ENCODE results near the gene NTRK2.

The NTRK2 gene

DNA sequence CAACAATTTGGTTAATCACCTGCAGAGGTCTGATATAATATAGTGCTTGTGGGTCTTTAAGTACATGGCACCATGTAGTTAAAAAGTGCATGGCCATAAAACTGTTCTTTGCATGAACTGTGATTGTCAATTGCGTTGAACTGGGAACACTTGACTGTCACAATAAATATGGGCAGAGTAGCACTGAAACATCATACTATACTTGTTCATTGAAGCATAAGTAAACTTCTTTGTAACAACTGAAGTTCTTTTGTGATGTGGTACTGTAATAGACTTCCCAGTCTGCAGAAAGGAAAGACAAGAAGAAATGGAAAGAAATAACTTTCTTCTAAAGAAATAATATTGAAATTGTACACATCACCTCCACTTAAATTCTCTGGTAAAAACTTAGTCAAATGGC is 9.8 kb upstream of the NTRK2 start:
- TF ChIP-seq GLIS3 (CRISPR knock-in tag; IDR thresholded peaks at IDR 0.05) (no peak), ZFP30 (CRISPR knock-in tag; IDR thresholded peaks at IDR 0.05) (no peak), ZNF8 (CRISPR knock-in tag; IDR thresholded peaks at IDR 0.05) (no peak), RARB (CRISPR knock-in tag; IDR thresholded peaks at IDR 0.05) (no peak), PPARA (CRISPR knock-in tag; IDR thresholded peaks at IDR 0.05; ENCODE audit: borderline replicate concordance) (no peak), ESRRG (CRISPR knock-in tag; IDR thresholded peaks at IDR 0.05) (no peak), ZC3H10 (CRISPR knock-in tag; IDR thresholded peaks at IDR 0.05) (no peak), ISL1 (CRISPR knock-in tag; IDR thresholded peaks at IDR 0.05) (no peak), ZNF70 (CRISPR knock-in tag; IDR thresholded peaks at IDR 0.05) (no peak), ARNTL (CRISPR knock-in tag; IDR thresholded peaks at IDR 0.05; ENCODE audit: borderline replicate concordance, low read depth) (no peak), CSDC2 (CRISPR knock-in tag; IDR thresholded peaks at IDR 0.05) (no peak)
- TF ChIP-seq, protein P1, sequence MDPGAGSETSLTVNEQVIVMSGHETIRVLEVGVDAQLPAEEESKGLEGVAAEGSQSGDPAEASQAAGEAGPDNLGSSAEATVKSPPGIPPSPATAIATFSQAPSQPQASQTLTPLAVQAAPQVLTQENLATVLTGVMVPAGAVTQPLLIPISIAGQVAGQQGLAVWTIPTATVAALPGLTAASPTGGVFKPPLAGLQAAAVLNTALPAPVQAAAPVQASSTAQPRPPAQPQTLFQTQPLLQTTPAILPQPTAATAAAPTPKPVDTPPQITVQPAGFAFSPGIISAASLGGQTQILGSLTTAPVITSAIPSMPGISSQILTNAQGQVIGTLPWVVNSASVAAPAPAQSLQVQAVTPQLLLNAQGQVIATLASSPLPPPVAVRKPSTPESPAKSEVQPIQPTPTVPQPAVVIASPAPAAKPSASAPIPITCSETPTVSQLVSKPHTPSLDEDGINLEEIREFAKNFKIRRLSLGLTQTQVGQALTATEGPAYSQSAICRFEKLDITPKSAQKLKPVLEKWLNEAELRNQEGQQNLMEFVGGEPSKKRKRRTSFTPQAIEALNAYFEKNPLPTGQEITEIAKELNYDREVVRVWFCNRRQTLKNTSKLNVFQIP (CRISPR knock-in tag; IDR thresholded peaks at IDR 0.05; ENCODE audit: borderline replicate concordance, low read depth), result no peak
- TF ChIP-seq, protein P2, sequence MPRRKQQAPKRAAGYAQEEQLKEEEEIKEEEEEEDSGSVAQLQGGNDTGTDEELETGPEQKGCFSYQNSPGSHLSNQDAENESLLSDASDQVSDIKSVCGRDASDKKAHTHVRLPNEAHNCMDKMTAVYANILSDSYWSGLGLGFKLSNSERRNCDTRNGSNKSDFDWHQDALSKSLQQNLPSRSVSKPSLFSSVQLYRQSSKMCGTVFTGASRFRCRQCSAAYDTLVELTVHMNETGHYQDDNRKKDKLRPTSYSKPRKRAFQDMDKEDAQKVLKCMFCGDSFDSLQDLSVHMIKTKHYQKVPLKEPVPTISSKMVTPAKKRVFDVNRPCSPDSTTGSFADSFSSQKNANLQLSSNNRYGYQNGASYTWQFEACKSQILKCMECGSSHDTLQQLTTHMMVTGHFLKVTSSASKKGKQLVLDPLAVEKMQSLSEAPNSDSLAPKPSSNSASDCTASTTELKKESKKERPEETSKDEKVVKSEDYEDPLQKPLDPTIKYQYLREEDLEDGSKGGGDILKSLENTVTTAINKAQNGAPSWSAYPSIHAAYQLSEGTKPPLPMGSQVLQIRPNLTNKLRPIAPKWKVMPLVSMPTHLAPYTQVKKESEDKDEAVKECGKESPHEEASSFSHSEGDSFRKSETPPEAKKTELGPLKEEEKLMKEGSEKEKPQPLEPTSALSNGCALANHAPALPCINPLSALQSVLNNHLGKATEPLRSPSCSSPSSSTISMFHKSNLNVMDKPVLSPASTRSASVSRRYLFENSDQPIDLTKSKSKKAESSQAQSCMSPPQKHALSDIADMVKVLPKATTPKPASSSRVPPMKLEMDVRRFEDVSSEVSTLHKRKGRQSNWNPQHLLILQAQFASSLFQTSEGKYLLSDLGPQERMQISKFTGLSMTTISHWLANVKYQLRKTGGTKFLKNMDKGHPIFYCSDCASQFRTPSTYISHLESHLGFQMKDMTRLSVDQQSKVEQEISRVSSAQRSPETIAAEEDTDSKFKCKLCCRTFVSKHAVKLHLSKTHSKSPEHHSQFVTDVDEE (CRISPR knock-in tag; IDR thresholded peaks at IDR 0.05), result no peak
- ATAC-seq, result no peak

DNA sequence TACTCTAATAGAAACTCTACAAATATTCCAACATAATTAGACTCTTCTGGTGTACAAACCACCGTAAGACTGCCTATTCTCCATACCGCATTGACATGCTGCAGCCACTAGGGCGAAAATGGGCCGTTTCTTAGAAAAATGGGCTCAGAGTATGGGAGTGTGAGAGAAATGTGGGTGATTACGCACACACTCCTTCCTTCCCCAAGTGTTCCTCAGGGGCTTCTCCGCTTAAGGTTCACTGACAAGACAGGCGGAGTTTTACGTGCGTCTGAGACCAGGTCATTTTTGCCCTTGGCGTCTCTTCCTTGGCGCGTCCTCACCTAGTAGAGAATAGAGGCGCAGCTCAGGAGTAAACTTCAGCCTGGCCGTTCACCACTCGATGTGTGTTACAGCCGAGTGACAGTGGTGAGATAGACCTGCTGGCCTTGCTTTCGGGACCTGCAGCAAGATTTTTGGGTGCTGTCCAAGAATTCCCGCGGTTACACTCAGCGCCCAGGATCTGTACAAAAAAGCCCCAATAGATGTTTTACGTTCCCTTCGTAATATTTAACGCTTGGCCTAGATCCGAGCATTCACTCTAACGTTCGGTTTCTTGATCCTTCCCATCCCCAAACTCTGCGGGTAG is 1.8 kb upstream of the NTRK2 start:
- ATAC-seq, result peak; percentile 55; the same call in 2 of the 3 replicates
- TF ChIP-seq ZNF8 (CRISPR knock-in tag; IDR thresholded peaks at IDR 0.05) (no peak), ARNTL (CRISPR knock-in tag; IDR thresholded peaks at IDR 0.05; ENCODE audit: borderline replicate concordance, low read depth) (no peak), OSR1 (CRISPR knock-in tag; IDR thresholded peaks at IDR 0.05) (no peak), SNAI2 (CRISPR knock-in tag; IDR thresholded peaks at IDR 0.05) (no peak), ZC3H10 (CRISPR knock-in tag; IDR thresholded peaks at IDR 0.05) (no peak), ZFP3 (CRISPR knock-in tag; IDR thresholded peaks at IDR 0.05) (no peak), PPARA (CRISPR knock-in tag; IDR thresholded peaks at IDR 0.05; ENCODE audit: borderline replicate concordance) (no peak), ESRRG (CRISPR knock-in tag; IDR thresholded peaks at IDR 0.05) (no peak), RARB (CRISPR knock-in tag; IDR thresholded peaks at IDR 0.05) (no peak), ZNF565 (CRISPR knock-in tag; conservative IDR thresholded peaks at IDR 0.05; ENCODE audit: low read depth) (no peak)
- TF ChIP-seq, protein P3, sequence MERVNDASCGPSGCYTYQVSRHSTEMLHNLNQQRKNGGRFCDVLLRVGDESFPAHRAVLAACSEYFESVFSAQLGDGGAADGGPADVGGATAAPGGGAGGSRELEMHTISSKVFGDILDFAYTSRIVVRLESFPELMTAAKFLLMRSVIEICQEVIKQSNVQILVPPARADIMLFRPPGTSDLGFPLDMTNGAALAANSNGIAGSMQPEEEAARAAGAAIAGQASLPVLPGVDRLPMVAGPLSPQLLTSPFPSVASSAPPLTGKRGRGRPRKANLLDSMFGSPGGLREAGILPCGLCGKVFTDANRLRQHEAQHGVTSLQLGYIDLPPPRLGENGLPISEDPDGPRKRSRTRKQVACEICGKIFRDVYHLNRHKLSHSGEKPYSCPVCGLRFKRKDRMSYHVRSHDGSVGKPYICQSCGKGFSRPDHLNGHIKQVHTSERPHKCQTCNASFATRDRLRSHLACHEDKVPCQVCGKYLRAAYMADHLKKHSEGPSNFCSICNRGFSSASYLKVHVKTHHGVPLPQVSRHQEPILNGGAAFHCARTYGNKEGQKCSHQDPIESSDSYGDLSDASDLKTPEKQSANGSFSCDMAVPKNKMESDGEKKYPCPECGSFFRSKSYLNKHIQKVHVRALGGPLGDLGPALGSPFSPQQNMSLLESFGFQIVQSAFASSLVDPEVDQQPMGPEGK (CRISPR knock-in tag; IDR thresholded peaks at IDR 0.05; ENCODE audit: borderline replicate concordance), result no peak

DNA sequence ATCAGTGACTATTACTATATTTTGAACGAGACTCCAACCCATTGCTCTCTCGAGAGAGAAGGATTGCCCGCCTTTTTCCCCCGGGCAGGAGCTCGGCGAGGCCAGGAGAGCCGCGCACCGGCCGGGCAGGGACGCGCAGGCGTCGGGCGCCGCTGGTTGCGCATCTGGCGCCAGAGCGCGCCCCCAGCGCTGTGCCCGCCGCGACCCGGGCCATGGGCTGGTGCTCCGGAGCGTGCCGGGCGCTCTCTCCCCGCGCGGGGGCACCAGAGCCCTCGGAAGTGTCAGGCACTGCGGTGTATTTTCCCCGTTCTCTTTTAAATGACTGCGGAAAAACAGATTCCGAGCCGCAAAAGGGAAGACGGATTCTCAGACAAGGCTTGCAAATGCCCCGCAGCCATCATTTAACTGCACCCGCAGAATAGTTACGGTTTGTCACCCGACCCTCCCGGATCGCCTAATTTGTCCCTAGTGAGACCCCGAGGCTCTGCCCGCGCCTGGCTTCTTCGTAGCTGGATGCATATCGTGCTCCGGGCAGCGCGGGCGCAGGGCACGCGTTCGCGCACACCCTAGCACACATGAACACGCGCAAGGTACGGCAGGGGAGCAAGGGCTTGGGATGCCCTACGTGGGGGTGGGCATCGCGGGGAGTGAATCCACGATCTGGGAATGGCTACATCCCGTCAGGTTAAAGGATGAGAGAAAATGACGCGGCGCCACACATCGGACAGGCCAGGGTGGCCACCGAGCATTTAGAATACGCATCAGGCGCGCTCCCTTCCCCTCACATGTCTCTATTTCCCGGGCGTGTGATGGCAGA is 1.1 kb upstream of the NTRK2 start:
- peak; percentile 95 for ATAC-seq
- TF ChIP-seq, protein P2 (CRISPR knock-in tag; IDR thresholded peaks at IDR 0.05), result no peak
- TF ChIP-seq, protein P4, sequence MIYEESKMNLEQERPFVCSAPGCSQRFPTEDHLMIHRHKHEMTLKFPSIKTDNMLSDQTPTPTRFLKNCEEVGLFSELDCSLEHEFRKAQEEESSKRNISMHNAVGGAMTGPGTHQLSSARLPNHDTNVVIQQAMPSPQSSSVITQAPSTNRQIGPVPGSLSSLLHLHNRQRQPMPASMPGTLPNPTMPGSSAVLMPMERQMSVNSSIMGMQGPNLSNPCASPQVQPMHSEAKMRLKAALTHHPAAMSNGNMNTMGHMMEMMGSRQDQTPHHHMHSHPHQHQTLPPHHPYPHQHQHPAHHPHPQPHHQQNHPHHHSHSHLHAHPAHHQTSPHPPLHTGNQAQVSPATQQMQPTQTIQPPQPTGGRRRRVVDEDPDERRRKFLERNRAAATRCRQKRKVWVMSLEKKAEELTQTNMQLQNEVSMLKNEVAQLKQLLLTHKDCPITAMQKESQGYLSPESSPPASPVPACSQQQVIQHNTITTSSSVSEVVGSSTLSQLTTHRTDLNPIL (CRISPR knock-in tag; IDR thresholded peaks at IDR 0.05; ENCODE audit: low read depth), result no peak
- TF ChIP-seq, protein P3 (CRISPR knock-in tag; IDR thresholded peaks at IDR 0.05; ENCODE audit: borderline replicate concordance), result no peak
- no peak for TF ChIP-seq ESRRG (CRISPR knock-in tag; IDR thresholded peaks at IDR 0.05)
- TF ChIP-seq ZFP3 (CRISPR knock-in tag; IDR thresholded peaks at IDR 0.05), result no peak
